ENCODE measurements around the gene CDKN2A. TPM values are rescaled to one million over a fixed set of nuclear protein-coding genes. Genes with fewer than 3 reads are reported as not detected.

CDKN2A gene
- total RNA-seq, 3 donors from 2014 or later (not counting 1 experiment from before 2014, with no cell fraction given), result 3.5 to 7.7 (median 3.8) TPM

DNA sequence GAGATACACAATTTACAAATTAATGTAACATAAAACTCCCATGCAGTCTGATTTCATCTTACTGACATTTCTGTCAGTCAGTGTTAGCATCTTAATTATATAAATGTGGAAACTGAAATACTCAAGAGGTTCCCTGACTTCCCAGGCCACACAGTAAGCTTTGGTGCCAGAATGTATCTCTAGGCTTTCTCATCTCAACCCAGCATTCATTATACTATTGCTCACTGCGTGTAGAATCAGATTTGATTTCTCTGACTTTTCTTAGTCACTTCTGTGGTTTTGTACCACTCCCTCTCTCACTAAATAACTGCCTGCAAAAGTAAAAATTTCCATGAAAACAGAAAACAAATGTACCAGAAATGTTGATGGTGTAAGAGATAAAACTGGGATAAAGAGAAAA lies 46.6 kb upstream of the CDKN2A start:
- H3K27me3 Mint-ChIP-seq (ENCODE audit: low read depth in 2 of 2), result peaks cover 7 to 21% of the 10 kb centered on the region in 2 donors
- H3K27ac ChIP-seq (ENCODE audit: low read length), result no peak overlapping the region
- ATAC-seq, result no peak

DNA sequence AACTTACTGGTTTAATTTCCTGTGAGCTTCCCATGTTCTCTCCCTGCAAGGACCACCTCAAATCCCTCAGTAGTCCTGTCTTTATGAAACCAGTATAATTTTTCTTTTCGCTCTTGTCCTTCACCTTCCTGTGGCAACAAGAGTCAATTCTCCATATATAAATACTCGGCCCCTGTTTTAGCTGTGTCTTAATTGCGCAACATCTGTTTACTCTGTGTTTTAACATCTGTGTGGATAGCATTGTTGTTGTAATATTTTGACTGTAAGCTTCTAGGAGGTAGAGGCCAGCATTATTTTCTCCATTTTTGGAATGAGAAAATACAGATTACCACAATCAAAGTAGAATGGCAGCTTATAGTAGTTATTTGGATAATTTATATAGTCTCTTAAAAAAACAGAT lies 45.1 kb upstream of the CDKN2A start:
- peaks cover 6% of the 10 kb centered on the region for H3K4me1 ChIP-seq (ENCODE audit: control insufficient read depth, insufficient read depth, low read length)
- no peak for ATAC-seq

More for the DNA sequence above, 46.6 kb upstream of the CDKN2A start:
- WGBS (ENCODE audit: insufficient coverage), result 80% methylated on average over 1 of the region's 1 CpG
- H3K4me3 ChIP-seq (ENCODE audit: low read length), result no peak overlapping the region
- intact Hi-C loops (cut with micrococcal nuclease), result no loop called here
- H3K4me1 ChIP-seq (ENCODE audit: control insufficient read depth, insufficient read depth, low read length), result peaks cover under 1% of the 10 kb centered on the region
- peaks cover 3% of the 10 kb centered on the region for H3K27me3 ChIP-seq (ENCODE audit: control insufficient read depth, insufficient read depth, low read length)
- H3K4me1 Mint-ChIP-seq, result peaks cover 1 to 4% of the 10 kb centered on the region in 2 donors
- H3K9me3 ChIP-seq (ENCODE audit: control insufficient read depth, insufficient read depth, low read length), result no peaks in the 10 kb centered on the region
- no peaks in the 10 kb centered on the region for H3K9me3 Mint-ChIP-seq
- H3K4me3 Mint-ChIP-seq, result no peak overlapping the region
- TF ChIP-seq, protein P1, sequence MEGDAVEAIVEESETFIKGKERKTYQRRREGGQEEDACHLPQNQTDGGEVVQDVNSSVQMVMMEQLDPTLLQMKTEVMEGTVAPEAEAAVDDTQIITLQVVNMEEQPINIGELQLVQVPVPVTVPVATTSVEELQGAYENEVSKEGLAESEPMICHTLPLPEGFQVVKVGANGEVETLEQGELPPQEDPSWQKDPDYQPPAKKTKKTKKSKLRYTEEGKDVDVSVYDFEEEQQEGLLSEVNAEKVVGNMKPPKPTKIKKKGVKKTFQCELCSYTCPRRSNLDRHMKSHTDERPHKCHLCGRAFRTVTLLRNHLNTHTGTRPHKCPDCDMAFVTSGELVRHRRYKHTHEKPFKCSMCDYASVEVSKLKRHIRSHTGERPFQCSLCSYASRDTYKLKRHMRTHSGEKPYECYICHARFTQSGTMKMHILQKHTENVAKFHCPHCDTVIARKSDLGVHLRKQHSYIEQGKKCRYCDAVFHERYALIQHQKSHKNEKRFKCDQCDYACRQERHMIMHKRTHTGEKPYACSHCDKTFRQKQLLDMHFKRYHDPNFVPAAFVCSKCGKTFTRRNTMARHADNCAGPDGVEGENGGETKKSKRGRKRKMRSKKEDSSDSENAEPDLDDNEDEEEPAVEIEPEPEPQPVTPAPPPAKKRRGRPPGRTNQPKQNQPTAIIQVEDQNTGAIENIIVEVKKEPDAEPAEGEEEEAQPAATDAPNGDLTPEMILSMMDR (IDR thresholded peaks at IDR 0.05), result no peak
- no peaks in the 10 kb centered on the region for H3K36me3 ChIP-seq (ENCODE audit: control insufficient read depth, insufficient read depth, low read length)
- H3K36me3 Mint-ChIP-seq, result no peaks in the 10 kb centered on the region
- DNase-seq, result no peak
- no peak overlapping the region for H3K27ac Mint-ChIP-seq

DNA sequence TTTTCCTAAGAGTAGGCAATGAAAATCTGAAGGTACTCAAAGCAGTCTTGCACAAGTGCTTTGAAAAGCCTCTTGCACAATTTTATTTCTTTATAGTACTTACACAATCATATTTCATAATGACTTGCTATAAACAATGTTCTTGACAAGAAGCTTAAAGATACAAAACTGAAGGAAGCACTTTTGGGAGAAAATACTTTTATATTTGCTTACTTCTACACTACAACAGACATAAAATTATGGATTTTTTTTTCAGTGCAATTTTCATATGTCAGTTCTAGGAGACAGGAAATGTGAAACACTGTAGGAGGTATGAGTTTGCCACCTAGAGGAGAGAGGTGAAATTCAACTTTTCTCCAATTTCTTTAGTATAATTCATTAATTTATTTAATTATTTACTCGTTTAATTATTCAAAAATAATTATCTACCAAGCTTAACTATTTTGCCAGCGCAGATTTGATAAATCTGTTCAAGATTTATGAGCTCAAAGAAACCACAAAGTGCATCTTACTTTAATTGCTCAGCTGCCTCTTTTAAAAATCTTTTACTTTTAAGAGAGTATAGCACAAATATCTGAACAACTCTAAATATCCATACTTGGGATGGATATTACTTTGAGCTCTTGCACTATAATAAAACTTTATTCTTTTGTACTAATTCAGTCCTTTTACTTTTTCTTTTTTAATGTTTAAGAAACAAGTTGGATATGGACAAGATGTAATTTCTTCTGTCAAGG lies 43.9 kb upstream of the CDKN2A start:
- no peak overlapping the region for H3K4me3 Mint-ChIP-seq
- peak in 1 of 2 donors; percentile 55 for DNase-seq
- Histone ChIP-seq H3K27ac (ENCODE audit: low read length) (no peak overlapping the region), H3K4me1 (ENCODE audit: control insufficient read depth, insufficient read depth, low read length) (peaks cover 6% of the 10 kb centered on the region), H3K36me3 (ENCODE audit: control insufficient read depth, insufficient read depth, low read length) (no peaks in the 10 kb centered on the region), H3K27me3 (ENCODE audit: control insufficient read depth, insufficient read depth, low read length) (peaks cover 3% of the 10 kb centered on the region), H3K9me3 (ENCODE audit: control insufficient read depth, insufficient read depth, low read length) (no peaks in the 10 kb centered on the region), H3K4me3 (ENCODE audit: low read length) (no peak overlapping the region)
- H3K27ac Mint-ChIP-seq, result no peak overlapping the region
- H3K9me3 Mint-ChIP-seq, result no peaks in the 10 kb centered on the region
- peaks cover 0 to 12% of the 10 kb centered on the region in 2 donors for H3K27me3 Mint-ChIP-seq (ENCODE audit: low read depth in 2 of 2)
- ATAC-seq, result peak in 2 of 3 donors; percentile 44 to 54
- TF ChIP-seq, protein P1 (IDR thresholded peaks at IDR 0.05), result peak; percentile 55
- H3K36me3 Mint-ChIP-seq, result no peaks in the 10 kb centered on the region
- H3K4me1 Mint-ChIP-seq, result peaks cover 9 to 10% of the 10 kb centered on the region in 2 donors
- 31% methylated on average over 2 of the region's 2 CpGs for WGBS (ENCODE audit: insufficient coverage)
- intact Hi-C loops (cut with micrococcal nuclease), result loop anchor here (1.0 kb wide), 1 partner anchor 225 kb away; no protein-coding TSS in a partner anchor

More for the DNA sequence above, 45.1 kb upstream of the CDKN2A start:
- no peak overlapping the region for H3K4me3 Mint-ChIP-seq
- H3K27ac Mint-ChIP-seq, result no peak overlapping the region
- TF ChIP-seq, protein P1 (IDR thresholded peaks at IDR 0.05), result no peak
- H3K4me3 ChIP-seq (ENCODE audit: low read length), result no peak overlapping the region
- no peaks in the 10 kb centered on the region for H3K36me3 ChIP-seq (ENCODE audit: control insufficient read depth, insufficient read depth, low read length)
- intact Hi-C loops (cut with micrococcal nuclease), result no loop called here
- peaks cover 9 to 10% of the 10 kb centered on the region in 2 donors for H3K4me1 Mint-ChIP-seq
- H3K36me3 Mint-ChIP-seq, result no peaks in the 10 kb centered on the region
- no peaks in the 10 kb centered on the region for H3K9me3 ChIP-seq (ENCODE audit: control insufficient read depth, insufficient read depth, low read length)
- DNase-seq, result no peak
- H3K9me3 Mint-ChIP-seq, result no peaks in the 10 kb centered on the region
- peaks cover 3% of the 10 kb centered on the region for H3K27me3 ChIP-seq (ENCODE audit: control insufficient read depth, insufficient read depth, low read length)
- peaks cover 4 to 21% of the 10 kb centered on the region in 2 donors for H3K27me3 Mint-ChIP-seq (ENCODE audit: low read depth in 2 of 2)
- no peak overlapping the region for H3K27ac ChIP-seq (ENCODE audit: low read length)
- whole genome bisulfite sequencing (ENCODE audit: insufficient coverage), result 100% methylated on average over 1 of the region's 3 CpGs
